MM.1S (cell line): ENCODE measurements around the gene ALDH8A1.

ENCODE experiments used
- DNase-seq: peaks from one replicate; pipeline ENCODE4 v3.0.0-alpha.2; 2015
- H2AFZ ChIP-seq: fragments of 300-600 bp; sonication (generic); 2 replicates; pipeline ENCODE4 v1.6.0; 2016; ENCODE audit warnings: antibody characterized with exemption, low read length
- H3F3A ChIP-seq: fragments of 300-600 bp; sonication (generic); 2 replicates; pipeline ENCODE4 v1.6.1; 2016; ENCODE audit warnings: mild to moderate bottlenecking, antibody characterized with exemption, low read length, moderate library complexity, mixed read lengths; ENCODE audit not compliant: insufficient read depth
- H3K27ac ChIP-seq: fragments of 300-600 bp; sonication (generic); 2 replicates; pipeline ENCODE4 v1.5.1; 2016; ENCODE audit warnings: mild to moderate bottlenecking, low read length
- H3K27me3 ChIP-seq: fragments of 300-600 bp; sonication (generic); replicated peaks from 2 replicates; pipeline ENCODE4 v1.6.0; 2016; ENCODE audit warnings: low read length; ENCODE audit not compliant: insufficient read depth
- H3K36me3 ChIP-seq: fragments of 300-600 bp; sonication (generic); replicated peaks from 2 replicates; pipeline ENCODE4 v1.6.1; 2016; ENCODE audit warnings: mild to moderate bottlenecking, low read length, mixed read lengths; ENCODE audit not compliant: insufficient read depth
- H3K4me1 ChIP-seq: fragments of 300-600 bp; sonication (generic); 2 replicates; pipeline ENCODE4 v1.6.1; 2016; ENCODE audit warnings: low read length, mixed read lengths
- H3K4me2 ChIP-seq: fragments of 300-600 bp; sonication (generic); 2 replicates; pipeline ENCODE4 v1.6.0; 2016; ENCODE audit warnings: low read depth, low read length
- H3K4me3 ChIP-seq: fragments of 300-600 bp; sonication (generic); 2 replicates; pipeline ENCODE4 v1.5.1; 2016; ENCODE audit warnings: low read length, mixed read lengths
- H3K79me2 ChIP-seq: fragments of 300-600 bp; sonication (generic); 2 replicates; pipeline ENCODE4 v1.6.1; 2016; ENCODE audit warnings: mixed run types, low read length, mixed read lengths
- H3K9ac ChIP-seq: fragments of 300-600 bp; sonication (generic); 2 replicates; pipeline ENCODE4 v1.6.1; 2016; ENCODE audit warnings: low read length, mixed read lengths
- H3K9me2 ChIP-seq: fragments of 300-600 bp; sonication (generic); replicated peaks from 2 replicates; pipeline ENCODE4 v1.6.1; 2016; ENCODE audit warnings: mild to moderate bottlenecking, low read length, mixed read lengths; ENCODE audit not compliant: insufficient read depth
- H3K9me3 ChIP-seq: fragments of 300-600 bp; sonication (generic); replicated peaks from 2 replicates; pipeline ENCODE4 v1.6.1; 2016; ENCODE audit warnings: mild to moderate bottlenecking, low read length, mixed read lengths; ENCODE audit not compliant: insufficient read depth
- H4K20me1 ChIP-seq: fragments of 300-600 bp; sonication (generic); 2 replicates; pipeline ENCODE4 v1.6.1; 2016; ENCODE audit warnings: mild to moderate bottlenecking, low read length, moderate library complexity, mixed read lengths; ENCODE audit not compliant: insufficient read depth
- EZH2 ChIP-seq: fragments of 300-600 bp; sonication (generic); optimal IDR thresholded peaks from 2 replicates; pipeline ENCODE3; 2017; ENCODE audit warnings: low read depth, mild to moderate bottlenecking, antibody characterized with exemption, low read length, mixed read lengths
- EZH2phosphoT487 ChIP-seq: fragments of 300-600 bp; sonication (generic); IDR thresholded peaks from 2 replicates; pipeline ENCODE4 v1.6.1; 2018; ENCODE audit warnings: antibody characterized with exemption, low read length
- TF ChIP-seq, protein P1 (sequence below): fragments of 300-600 bp; sonication (generic); IDR thresholded peaks from 2 replicates; pipeline ENCODE4 v1.5.1; 2016; ENCODE audit warnings: antibody characterized with exemption, low read length, mixed read lengths

Gene ALDH8A1

DNA sequence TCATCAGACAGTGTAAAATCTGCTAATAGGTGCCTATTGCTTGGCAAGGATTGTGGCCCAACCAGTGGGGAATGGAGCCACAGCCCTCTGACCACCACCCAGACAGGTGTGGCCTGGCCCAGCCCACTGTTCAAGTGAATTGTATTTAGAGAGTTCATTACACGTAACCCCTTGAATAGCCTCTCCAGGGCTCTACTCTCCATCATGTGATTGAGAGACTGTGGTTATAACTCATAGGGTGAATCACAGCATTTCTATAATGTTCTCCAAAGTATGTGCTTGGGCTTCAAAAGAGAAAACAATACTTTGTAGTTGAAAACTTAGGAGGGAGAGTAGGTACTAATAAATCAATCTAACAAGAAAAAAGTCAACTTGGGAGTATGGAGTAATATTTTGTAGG, 38.4 kb downstream of the ALDH8A1 start:
- Histone ChIP-seq H3K27ac (no peak overlapping the region), H3K27me3 (no peaks in the 10 kb centered on the region), H3K4me3 (no peak overlapping the region), H3K79me2 (no peaks in the 10 kb centered on the region), H2AFZ (no peak overlapping the region), H3K9me3 (no peaks in the 10 kb centered on the region), H3F3A (no peaks in the 10 kb centered on the region), H3K4me1 (no peaks in the 10 kb centered on the region), H3K36me3 (no peaks in the 10 kb centered on the region), H4K20me1 (no peaks in the 10 kb centered on the region), H3K9ac (no peak overlapping the region), H3K4me2 (no peak overlapping the region), H3K9me2 (no peaks in the 10 kb centered on the region)
- TF ChIP-seq, protein P1, sequence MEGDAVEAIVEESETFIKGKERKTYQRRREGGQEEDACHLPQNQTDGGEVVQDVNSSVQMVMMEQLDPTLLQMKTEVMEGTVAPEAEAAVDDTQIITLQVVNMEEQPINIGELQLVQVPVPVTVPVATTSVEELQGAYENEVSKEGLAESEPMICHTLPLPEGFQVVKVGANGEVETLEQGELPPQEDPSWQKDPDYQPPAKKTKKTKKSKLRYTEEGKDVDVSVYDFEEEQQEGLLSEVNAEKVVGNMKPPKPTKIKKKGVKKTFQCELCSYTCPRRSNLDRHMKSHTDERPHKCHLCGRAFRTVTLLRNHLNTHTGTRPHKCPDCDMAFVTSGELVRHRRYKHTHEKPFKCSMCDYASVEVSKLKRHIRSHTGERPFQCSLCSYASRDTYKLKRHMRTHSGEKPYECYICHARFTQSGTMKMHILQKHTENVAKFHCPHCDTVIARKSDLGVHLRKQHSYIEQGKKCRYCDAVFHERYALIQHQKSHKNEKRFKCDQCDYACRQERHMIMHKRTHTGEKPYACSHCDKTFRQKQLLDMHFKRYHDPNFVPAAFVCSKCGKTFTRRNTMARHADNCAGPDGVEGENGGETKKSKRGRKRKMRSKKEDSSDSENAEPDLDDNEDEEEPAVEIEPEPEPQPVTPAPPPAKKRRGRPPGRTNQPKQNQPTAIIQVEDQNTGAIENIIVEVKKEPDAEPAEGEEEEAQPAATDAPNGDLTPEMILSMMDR, result no peak
- TF ChIP-seq EZH2 (no peak), EZH2phosphoT487 (no peak)
- no peak for DNase-seq

DNA sequence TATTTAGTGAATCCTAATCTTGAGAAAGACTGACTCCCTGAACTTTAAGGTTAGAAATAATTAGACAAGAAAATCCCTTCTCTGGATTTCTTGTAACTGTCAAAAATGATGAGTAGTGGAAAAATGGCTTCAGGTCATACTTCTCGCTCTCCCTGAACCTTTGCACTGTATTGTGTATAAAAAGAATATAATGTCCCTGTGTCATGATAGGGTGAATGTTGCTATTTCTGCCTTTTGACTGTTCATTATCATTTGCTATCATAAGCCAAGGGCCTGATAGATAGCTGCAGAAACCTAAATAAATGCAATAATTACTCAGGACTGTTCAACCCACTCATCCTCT, 39.3 kb downstream of the ALDH8A1 start:
- H3K79me2 ChIP-seq, result no peaks in the 10 kb centered on the region
- no peak for DNase-seq
- H4K20me1 ChIP-seq, result no peaks in the 10 kb centered on the region
- no peaks in the 10 kb centered on the region for H3K9me3 ChIP-seq
- no peak overlapping the region for H3K9ac ChIP-seq
- no peaks in the 10 kb centered on the region for H3F3A ChIP-seq
- no peaks in the 10 kb centered on the region for H3K27me3 ChIP-seq
- TF ChIP-seq EZH2phosphoT487 (no peak), EZH2 (no peak)
- TF ChIP-seq, protein P1, result no peak
- no peaks in the 10 kb centered on the region for H3K36me3 ChIP-seq
- H3K9me2 ChIP-seq, result no peaks in the 10 kb centered on the region
- H3K4me1 ChIP-seq, result no peaks in the 10 kb centered on the region
- H3K27ac ChIP-seq, result no peak overlapping the region
- H3K4me2 ChIP-seq, result no peak overlapping the region
- no peak overlapping the region for H2AFZ ChIP-seq
- no peak overlapping the region for H3K4me3 ChIP-seq

DNA sequence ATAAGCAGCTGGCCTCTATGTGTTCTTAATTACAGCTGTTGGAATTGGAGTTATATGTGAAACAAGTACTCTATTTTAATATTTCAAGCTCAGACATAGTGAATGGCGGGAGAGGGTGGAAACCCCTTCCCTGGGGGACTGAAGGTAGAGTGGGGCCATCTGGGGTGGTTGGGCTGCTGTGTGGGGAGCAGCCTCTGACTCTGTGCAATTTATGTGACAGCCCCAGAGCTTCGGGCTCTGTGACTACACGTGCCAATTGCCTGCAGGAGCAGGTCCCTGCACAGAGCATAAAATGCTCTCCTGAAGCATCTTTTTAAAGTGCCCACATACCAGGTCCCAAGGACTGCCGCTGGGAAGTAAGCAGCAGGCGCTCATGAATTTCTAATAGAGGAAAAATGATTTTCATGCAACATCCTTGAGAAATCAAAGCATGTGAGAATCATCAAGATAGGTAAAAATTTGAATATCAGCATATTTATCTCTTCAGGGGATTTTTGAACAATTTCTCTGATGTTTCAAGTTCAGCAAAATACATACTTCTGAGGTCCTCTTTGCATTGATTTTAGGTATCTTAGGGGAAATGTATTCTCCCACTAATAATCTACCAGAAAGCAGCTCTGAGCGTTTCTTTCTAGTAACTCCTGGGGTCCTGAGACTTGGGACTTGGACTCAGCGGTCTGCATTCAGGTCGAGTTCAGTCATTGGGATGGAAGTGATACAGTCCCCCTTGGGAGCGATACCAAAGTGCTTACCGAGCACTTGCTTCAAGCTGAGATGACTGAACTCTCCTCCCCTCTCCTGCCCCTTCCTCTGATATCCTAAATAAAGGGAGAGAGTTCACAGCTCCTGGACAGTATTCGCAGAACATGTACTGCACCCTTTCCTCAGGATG, 40.0 kb downstream of the ALDH8A1 start:
- Histone ChIP-seq H3K4me1 (no peaks in the 10 kb centered on the region), H3F3A (no peaks in the 10 kb centered on the region), H3K9me2 (no peaks in the 10 kb centered on the region), H3K27ac (no peak overlapping the region), H2AFZ (no peak overlapping the region), H3K4me2 (no peak overlapping the region), H4K20me1 (no peaks in the 10 kb centered on the region), H3K27me3 (no peaks in the 10 kb centered on the region), H3K9me3 (no peaks in the 10 kb centered on the region), H3K9ac (no peak overlapping the region), H3K4me3 (no peak overlapping the region), H3K79me2 (no peaks in the 10 kb centered on the region), H3K36me3 (no peaks in the 10 kb centered on the region)
- no peak for DNase-seq
- TF ChIP-seq EZH2phosphoT487 (no peak), EZH2 (no peak)
- TF ChIP-seq, protein P1, result no peak
